MCF 10A (cell line): ENCODE measurements around the gene COL10A1. TPM values are rescaled to one million over a fixed set of nuclear protein-coding genes. Genes with fewer than 3 reads are reported as not detected.

ENCODE experiments used
- BruUV-seq: library from RNA; stranded (reverse); fragments of 400-500 nt; replicated peaks from 2 replicates; lab custom pipeline; 2021; lab: Mats Ljungman, UMichigan
- CTCF ChIA-PET: fragments of 300-600 bp; sonication (Branson Sonifier 250); formaldehyde crosslinking; extraction: SDS; loops from one replicate; lab custom pipeline; 2021; ENCODE audit warnings: antibody characterized with exemption, inconsistent platforms; lab: Yijun Ruan, JAX
- POLR2A ChIA-PET: fragments of 300-600, 350-650 bp; sonication (Branson Sonifier 250); formaldehyde crosslinking; extraction: SDS; loops from one replicate; lab custom pipeline; 2020; ENCODE audit warnings: antibody characterized with exemption, inconsistent platforms; lab: Yijun Ruan, JAX
- DNase-seq: peaks from one replicate; pipeline ENCODE4 v3.0.0-alpha.2; 2018; ENCODE audit not compliant: unreplicated experiment
- H3K27ac Mint-ChIP-seq: one replicate; pipeline ENCODE4 v1.8.0; 2022; ENCODE audit warnings: mild to moderate bottlenecking, low read depth, mixed read lengths; ENCODE audit not compliant: unreplicated experiment
- H3K27me3 Mint-ChIP-seq: one replicate; pipeline ENCODE4 v1.8.0; 2022; ENCODE audit warnings: mixed read lengths; ENCODE audit not compliant: insufficient read depth, unreplicated experiment
- H3K36me3 Mint-ChIP-seq: one replicate; pipeline ENCODE4 v1.8.0; 2022; ENCODE audit warnings: mild to moderate bottlenecking, moderate library complexity, mixed read lengths; ENCODE audit not compliant: insufficient read depth, unreplicated experiment
- H3K4me1 Mint-ChIP-seq: one replicate; pipeline ENCODE4 v1.8.0; 2022; ENCODE audit warnings: mixed read lengths; ENCODE audit not compliant: insufficient read depth, unreplicated experiment
- H3K4me3 Mint-ChIP-seq: one replicate; pipeline ENCODE4 v1.8.0; 2022; ENCODE audit warnings: mild to moderate bottlenecking, moderate library complexity, mixed read lengths; ENCODE audit not compliant: unreplicated experiment
- H3K9me3 Mint-ChIP-seq: one replicate; pipeline ENCODE4 v1.8.0; 2022; ENCODE audit warnings: mixed read lengths; ENCODE audit not compliant: unreplicated experiment
- CTCF ChIP-seq: fragments of 200-600 bp; IDR thresholded peaks from one replicate; pipeline ENCODE4 v1.8.0; 2022; ENCODE audit warnings: antibody characterized with exemption, mild to moderate bottlenecking; ENCODE audit not compliant: unreplicated experiment
- intact Hi-C: fragments of 100-400 bp; cut with micrococcal nuclease; formaldehyde crosslinking; loops from 2 replicates; pipeline ENCODE4 v1.14.1; 2022
- total RNA-seq: library from RNA; stranded (reverse); gene quantifications from 2 replicates; pipeline ENCODE4 v1.2.3, GENCODE V29; 2022

COL10A1 gene
- total RNA-seq, 1 experiment from 2014 or later: not detected

- DNase-seq: no peak
- intact Hi-C loops: no loop called here
- Mint-ChIP-seq H3K27ac (no peak overlapping the region), H3K4me1 (peaks cover 14% of the 10 kb centered on the region), H3K4me3 (no peak overlapping the region), H3K9me3 (no peaks in the 10 kb centered on the region), H3K27me3 (no peaks in the 10 kb centered on the region), H3K36me3 (no peaks in the 10 kb centered on the region)
- POLR2A ChIA-PET: interaction anchor here (0.5 kb wide), 1 partner anchor 29 kb away, joined by 3 read pairs; no protein-coding TSS in a partner anchor
- BruUV-seq: no TSS peak
- CTCF ChIA-PET: interaction anchor here (1.1 to 1.5 kb wide), 2 partner anchors 22 to 31 kb away, joined by 3 read pairs; partner anchors contain the start of gene FRK
- no peak for TF ChIP-seq CTCF
Measured at GRCh38 chr6:116083052-116083451, 42.9 kb downstream of the COL10A1 start.

GRCh38 chr6:116078945-116079344, 47.0 kb downstream of the COL10A1 start:
- Mint-ChIP-seq H3K4me1 (peaks cover 11% of the 10 kb centered on the region), H3K27me3 (no peaks in the 10 kb centered on the region), H3K9me3 (no peaks in the 10 kb centered on the region), H3K4me3 (no peak overlapping the region), H3K27ac (no peak overlapping the region), H3K36me3 (no peaks in the 10 kb centered on the region)
- no peak for TF ChIP-seq CTCF
- no peak for DNase-seq
- intact Hi-C loops: no loop called here
- BruUV-seq: no TSS peak
- POLR2A ChIA-PET: interaction anchor here (1.3 kb wide), 1 partner anchor 18 kb away, joined by 4 read pairs; the partner anchor contains the start of gene FRK
- CTCF ChIA-PET: interaction anchor here (1.3 to 2.4 kb wide), 4 partner anchors 8 to 68 kb away, joined by 3 to 9 read pairs (median 4); partner anchors contain the start of gene FRK

GRCh38 chr6:116078522-116078921, 47.4 kb downstream of the COL10A1 start:
- Mint-ChIP-seq H3K27me3 (no peaks in the 10 kb centered on the region), H3K36me3 (no peaks in the 10 kb centered on the region), H3K4me1 (peaks cover 15% of the 10 kb centered on the region), H3K4me3 (no peak overlapping the region), H3K9me3 (no peaks in the 10 kb centered on the region), H3K27ac (no peak overlapping the region)
- no peak for DNase-seq
- BruUV-seq: no TSS peak
- ChIA-PET POLR2A (interaction anchor here (0.7 to 1.3 kb wide), 2 partner anchors 18 to 22 kb away, joined by 4 read pairs; partner anchors contain the start of genes FRK and NT5DC1), CTCF (interaction anchor here (0.9 to 2.4 kb wide), 5 partner anchors 9 to 68 kb away, joined by 3 to 9 read pairs (median 3); partner anchors contain the start of gene FRK)
- intact Hi-C loops: no loop called here
- TF ChIP-seq CTCF: no peak

- Mint-ChIP-seq H3K36me3 (no peaks in the 10 kb centered on the region), H3K9me3 (no peaks in the 10 kb centered on the region), H3K27me3 (no peaks in the 10 kb centered on the region), H3K4me3 (no peak overlapping the region), H3K4me1 (peaks cover 16% of the 10 kb centered on the region), H3K27ac (no peak overlapping the region)
- DNase-seq: no peak
- CTCF ChIA-PET: interaction anchor here (0.9 to 2.9 kb wide), 3 partner anchors 12 to 14 kb away, joined by 3 to 21 read pairs (median 10); partner anchors contain the start of gene FRK
- POLR2A ChIA-PET: interaction anchor here (0.6 to 2.1 kb wide), 4 partner anchors 12 to 57 kb away, joined by 3 to 13 read pairs (median 6); partner anchors contain the start of gene FRK
- TF ChIP-seq CTCF: no peak
- no TSS peak for BruUV-seq
- intact Hi-C loops: no loop called here
Measured at GRCh38 chr6:116074732-116075390, 51.1 kb downstream of the COL10A1 start.
